Natural killer cell (primary cell): ENCODE data around the gene GRIA2. TPM values are rescaled to one million over a fixed set of nuclear protein-coding genes. Genes with fewer than 3 reads are reported as not detected.

Experiments used
- ATAC-seq, 3 donors: fragments of 150-1000 bp in 2 of 3; fragments of 200-7000 bp in 1 of 3; cut with Tn5 transposase; 1 replicate in 1 of 3; 2 replicates in 2 of 3; pipeline ENCODE4 v1.10.0; 2021; ENCODE audit warnings: mild to moderate bottlenecking in 2 of 3, moderate library complexity in 2 of 3
- DNase-seq, 2 donors: peaks; one replicate each; pipeline versions ENCODE4 v3.0.0 to v3.0.0-alpha.2; 2013 to 2021; ENCODE audit warnings: mixed read lengths in 1 of 2
- H3K27ac ChIP-seq: one replicate; pipeline ENCODE4 v1.5.1; 2013; ENCODE audit warnings: mild to moderate bottlenecking, low read length
- H3K27me3 ChIP-seq: one replicate; pipeline ENCODE4 v1.6.1; 2013; ENCODE audit warnings: low read length; ENCODE audit not compliant: control insufficient read depth, insufficient read depth
- H3K36me3 ChIP-seq: one replicate; pipeline ENCODE4 v1.6.1; 2013; ENCODE audit warnings: low read length; ENCODE audit not compliant: control insufficient read depth, insufficient read depth
- H3K4me1 ChIP-seq: one replicate; pipeline ENCODE4 v1.6.1; 2013; ENCODE audit warnings: low read length; ENCODE audit not compliant: control insufficient read depth, insufficient read depth
- H3K4me3 ChIP-seq: one replicate; pipeline ENCODE4 v1.5.1; 2013; ENCODE audit warnings: low read length
- H3K9me3 ChIP-seq: one replicate; pipeline ENCODE4 v1.6.1; 2013; ENCODE audit warnings: low read length; ENCODE audit not compliant: control insufficient read depth, insufficient read depth
- H3K27ac Mint-ChIP-seq, 2 donors: one replicate each; pipeline ENCODE4 v1.8.0; 2022; ENCODE audit warnings: mild to moderate bottlenecking in 2 of 2, mixed read lengths in 2 of 2, moderate library complexity in 1 of 2
- H3K27me3 Mint-ChIP-seq, 2 donors: one replicate each; pipeline ENCODE4 v1.8.0; 2022; ENCODE audit warnings: low read depth in 2 of 2, mixed read lengths in 2 of 2
- H3K36me3 Mint-ChIP-seq: one replicate; pipeline ENCODE4 v1.8.0; 2022; ENCODE audit warnings: mixed read lengths
- H3K4me1 Mint-ChIP-seq, 2 donors: one replicate each; pipeline ENCODE4 v1.8.0; 2022; ENCODE audit warnings: mixed read lengths in 2 of 2
- H3K4me3 Mint-ChIP-seq: one replicate; pipeline ENCODE4 v1.8.0; 2022; ENCODE audit warnings: mild to moderate bottlenecking, moderate library complexity, mixed read lengths
- H3K9me3 Mint-ChIP-seq, 2 donors: one replicate each; pipeline ENCODE4 v1.8.0; 2022; ENCODE audit warnings: mixed read lengths in 2 of 2
- CTCF ChIP-seq: fragments of 200-600 bp; IDR thresholded peaks from one replicate; pipeline ENCODE4 v1.8.0; 2022; ENCODE audit warnings: antibody characterized with exemption
- WGBS: methylation state at CpG from one replicate; pipeline ENCODE4 v1.1.7; 2013; ENCODE audit warnings: missing lambda C conversion rate; ENCODE audit not compliant: insufficient coverage; 5-methylcytosine and 5-hydroxymethylcytosine counted together
- intact Hi-C: fragments of 100-400 bp; cut with micrococcal nuclease; formaldehyde crosslinking; loops from one replicate; pipeline ENCODE4 v1.14.2; 2022
- total RNA-seq, 4 donors: library from RNA; stranded (reverse); fragments of 120-200 nt in 1 of 4; gene quantifications; one replicate each; pipeline versions ENCODE4 v1.2.3 to v1.2.4, GENCODE V29; 2013 to 2022

Gene GRIA2
- total RNA-seq, 3 donors from 2014 or later (not counting 1 experiment from before 2014, with no cell fraction given), result not detected

- no peak overlapping the region for H3K4me3 Mint-ChIP-seq
- no peak overlapping the region for H3K27ac Mint-ChIP-seq
- Histone ChIP-seq H3K27ac (no peak overlapping the region), H3K36me3 (no peaks in the 10 kb centered on the region), H3K27me3 (peaks cover 4% of the 10 kb centered on the region), H3K4me3 (no peak overlapping the region), H3K9me3 (peaks cover 16% of the 10 kb centered on the region), H3K4me1 (no peaks in the 10 kb centered on the region)
- 41% methylated on average over 2 of the region's 3 CpGs for WGBS
- ATAC-seq (no peak), DNase-seq (no peak)
- intact Hi-C loops, result no loop called here
- H3K9me3 Mint-ChIP-seq, result peaks cover 7 to 12% of the 10 kb centered on the region in 2 donors
- H3K27me3 Mint-ChIP-seq, result peaks cover 7 to 21% of the 10 kb centered on the region in 2 donors
- no peaks in the 10 kb centered on the region for H3K4me1 Mint-ChIP-seq
- no peak for TF ChIP-seq CTCF
- peaks cover 8% of the 10 kb centered on the region for H3K36me3 Mint-ChIP-seq
Observed at GRCh38 chr4:157217708-157218107, 2.8 kb upstream of the GRIA2 start.

GRCh38 chr4:157219711-157220370 lies 687 bp upstream of the GRIA2 start:
- no peak for TF ChIP-seq CTCF
- H3K9me3 Mint-ChIP-seq, result peaks cover 7 to 9% of the 10 kb centered on the region in 2 donors
- Histone ChIP-seq H3K9me3 (peaks cover 18% of the 10 kb centered on the region), H3K27ac (no peak overlapping the region), H3K4me1 (no peaks in the 10 kb centered on the region), H3K27me3 (peaks cover 7% of the 10 kb centered on the region), H3K4me3 (no peak overlapping the region), H3K36me3 (no peaks in the 10 kb centered on the region)
- H3K27ac Mint-ChIP-seq, result no peak overlapping the region
- peak in 1 of 2 donors; percentile 1 for DNase-seq
- no peaks in the 10 kb centered on the region for H3K4me1 Mint-ChIP-seq
- H3K4me3 Mint-ChIP-seq, result no peak overlapping the region
- H3K36me3 Mint-ChIP-seq, result peaks cover 8% of the 10 kb centered on the region
- peaks cover 7 to 23% of the 10 kb centered on the region in 2 donors for H3K27me3 Mint-ChIP-seq
- intact Hi-C loops, result no loop called here
- ATAC-seq, result no peak
- WGBS, result 23% methylated on average over 16 of the region's 16 CpGs

- no peak for DNase-seq
- no peak overlapping the region for H3K4me3 Mint-ChIP-seq
- WGBS, result 12% methylated on average over 24 of the region's 24 CpGs
- H3K27ac Mint-ChIP-seq, result no peak overlapping the region
- no peak overlapping the region for H3K27ac ChIP-seq
- intact Hi-C loops, result no loop called here
- peaks cover 18% of the 10 kb centered on the region for H3K9me3 ChIP-seq
- H3K4me3 ChIP-seq, result no peak overlapping the region
- H3K36me3 ChIP-seq, result no peaks in the 10 kb centered on the region
- no peak for TF ChIP-seq CTCF
- no peak for ATAC-seq
- H3K27me3 ChIP-seq, result peaks cover 7% of the 10 kb centered on the region
- peaks cover 7 to 9% of the 10 kb centered on the region in 2 donors for H3K9me3 Mint-ChIP-seq
- H3K27me3 Mint-ChIP-seq, result peaks cover 7 to 23% of the 10 kb centered on the region in 2 donors
- H3K36me3 Mint-ChIP-seq, result peaks cover 8% of the 10 kb centered on the region
- no peaks in the 10 kb centered on the region for H3K4me1 ChIP-seq
- H3K4me1 Mint-ChIP-seq, result no peaks in the 10 kb centered on the region
Observed at GRCh38 chr4:157221426-157221894, 932 bp downstream of the GRIA2 start.
